ENCODE measurements around the gene CSF2. TPM values are rescaled to one million over a fixed set of nuclear protein-coding genes. Genes with fewer than 3 reads are reported as not detected.

The CSF2 gene
- total and polyA plus RNA-seq, 2 donors (not counting 1 experiment from before 2014, with no cell fraction given) = not detected

DNA sequence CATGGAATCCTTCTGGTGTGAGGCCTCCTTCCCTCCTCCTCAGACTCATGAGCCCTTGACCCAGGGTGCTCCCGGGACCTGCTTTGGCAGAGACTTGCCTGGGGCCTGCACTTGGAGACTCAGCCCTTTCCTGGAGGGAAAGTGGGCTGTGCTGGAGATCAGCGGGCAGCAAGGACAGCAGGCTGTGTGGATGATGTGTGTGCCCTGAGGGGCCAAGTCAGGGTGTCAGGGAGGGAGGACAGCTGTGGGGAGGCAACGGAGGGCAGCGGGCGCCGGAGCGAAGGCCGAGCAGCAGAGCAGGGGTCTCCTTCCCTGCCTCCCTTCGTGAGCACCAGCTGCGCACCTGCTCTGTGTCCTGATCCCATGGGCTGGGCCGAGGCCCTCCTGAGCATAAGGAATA, 6.1 kb upstream of the CSF2 start:
- no peak overlapping the region for H2AFZ ChIP-seq (ENCODE audit: insufficient read depth, low read depth, low read length, poor library complexity, severe bottlenecking)

More for the DNA sequence above, 6.1 kb upstream of the CSF2 start:
- intact Hi-C loops (cut with micrococcal nuclease) = loop anchor here (5.0 kb wide), 1 partner anchor 170 kb away; no protein-coding TSS in a partner anchor
- no peak overlapping the region for H3K27ac ChIP-seq (ENCODE audit: low read length in 2 of 2)
- peaks cover 0 to 7% of the 10 kb centered on the region in 2 donors for H3K4me1 ChIP-seq (ENCODE audit: control insufficient read depth in 2 of 2, insufficient read depth in 2 of 2, low read length in 2 of 2)
- H3K4me1 Mint-ChIP-seq = peaks cover 3% of the 10 kb centered on the region
- H3K4me3 ChIP-seq (ENCODE audit: control extremely low read depth in 1 of 5, extremely low read depth in 1 of 5, insufficient read depth in 1 of 5, low read depth in 2 of 5, low read length in 4 of 5) = no peak overlapping the region
- H4K20me1 ChIP-seq (ENCODE audit: control insufficient read depth, insufficient read depth, low read length, poor library complexity, severe bottlenecking) = no peaks in the 10 kb centered on the region
- no peaks in the 10 kb centered on the region for H3K9me3 ChIP-seq (ENCODE audit: control extremely low read depth in 1 of 3, control insufficient read depth in 2 of 3, insufficient read depth in 1 of 3, low read length in 2 of 3)
- H3K27ac Mint-ChIP-seq = no peak overlapping the region
- H3K9ac ChIP-seq (ENCODE audit: low read length) = no peak overlapping the region
- no peaks in the 10 kb centered on the region for H3K27me3 Mint-ChIP-seq
- ATAC-seq (ENCODE audit: low read depth) = no peak
- no peaks in the 10 kb centered on the region for H3K36me3 ChIP-seq (replicated peaks in 1 of 2; ENCODE audit: control extremely low read depth in 1 of 2, control insufficient read depth in 1 of 2, extremely low read depth in 1 of 2, insufficient read depth in 2 of 2, low read length in 1 of 2)
- ChIA-PET POLR2A (no interaction called here), CTCF (interaction anchor here (1.0 to 1.4 kb wide), 3 partner anchors 17 to 478 kb away, joined by 3 to 6 read pairs (median 4); no protein-coding TSS in a partner anchor)
- WGBS (ENCODE audit: insufficient coverage) = 91% methylated on average over 11 of the region's 11 CpGs
- no peaks in the 10 kb centered on the region for H3K27me3 ChIP-seq (replicated peaks in 1 of 4; ENCODE audit: control extremely low read depth in 1 of 4, control insufficient read depth in 3 of 4, insufficient read depth in 4 of 4, low read length in 3 of 4)
- no peaks in the 10 kb centered on the region for H3K79me2 ChIP-seq (ENCODE audit: control insufficient read depth, insufficient read depth, low read length)
- no peak overlapping the region for H3K4me3 Mint-ChIP-seq
- no peak for DNase-seq
- H3K9me3 Mint-ChIP-seq (ENCODE audit: insufficient read depth) = no peaks in the 10 kb centered on the region
- TF ChIP-seq, protein P1, sequence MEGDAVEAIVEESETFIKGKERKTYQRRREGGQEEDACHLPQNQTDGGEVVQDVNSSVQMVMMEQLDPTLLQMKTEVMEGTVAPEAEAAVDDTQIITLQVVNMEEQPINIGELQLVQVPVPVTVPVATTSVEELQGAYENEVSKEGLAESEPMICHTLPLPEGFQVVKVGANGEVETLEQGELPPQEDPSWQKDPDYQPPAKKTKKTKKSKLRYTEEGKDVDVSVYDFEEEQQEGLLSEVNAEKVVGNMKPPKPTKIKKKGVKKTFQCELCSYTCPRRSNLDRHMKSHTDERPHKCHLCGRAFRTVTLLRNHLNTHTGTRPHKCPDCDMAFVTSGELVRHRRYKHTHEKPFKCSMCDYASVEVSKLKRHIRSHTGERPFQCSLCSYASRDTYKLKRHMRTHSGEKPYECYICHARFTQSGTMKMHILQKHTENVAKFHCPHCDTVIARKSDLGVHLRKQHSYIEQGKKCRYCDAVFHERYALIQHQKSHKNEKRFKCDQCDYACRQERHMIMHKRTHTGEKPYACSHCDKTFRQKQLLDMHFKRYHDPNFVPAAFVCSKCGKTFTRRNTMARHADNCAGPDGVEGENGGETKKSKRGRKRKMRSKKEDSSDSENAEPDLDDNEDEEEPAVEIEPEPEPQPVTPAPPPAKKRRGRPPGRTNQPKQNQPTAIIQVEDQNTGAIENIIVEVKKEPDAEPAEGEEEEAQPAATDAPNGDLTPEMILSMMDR (IDR thresholded peaks at IDR 0.05) = no peak
- TF ChIP-seq EZH2 (IDR thresholded peaks at IDR 0.05; ENCODE audit: borderline replicate concordance, insufficient read depth, low read depth, low read length, poor library complexity, severe bottlenecking) = no peak
- no peak overlapping the region for H3K4me2 ChIP-seq (replicated peaks; ENCODE audit: low read depth, low read length, poor library complexity, severe bottlenecking)

Measured in B cell (primary cell).